HepG2 (cell line): ENCODE data around the gene EPN3. TPM values are rescaled to one million over a fixed set of nuclear protein-coding genes. Genes with fewer than 3 reads are reported as not detected.
A peak's percentile ranks its signal among the peaks of the same experiment; 100 is the strongest.

ENCODE experiments used
- AKAP8 ChIP-seq: sonication (generic); formaldehyde crosslinking; IDR thresholded peaks from 2 replicates; pipeline ENCODE4 v1.5.1; 2020; ENCODE audit warnings: mild to moderate bottlenecking, missing genetic modification reagents
- FOSL1 ChIP-seq: sonication (generic); formaldehyde crosslinking; IDR thresholded peaks from 2 replicates; pipeline ENCODE4 v1.9.0; 2021; ENCODE audit warnings: missing genetic modification reagents, borderline replicate concordance
- FOXO1 ChIP-seq: sonication (generic); formaldehyde crosslinking; IDR thresholded peaks from 2 replicates; pipeline ENCODE4 v1.4.0; 2020; ENCODE audit warnings: missing genetic modification reagents
- HIVEP1 ChIP-seq: sonication (generic); formaldehyde crosslinking; IDR thresholded peaks from 2 replicates; pipeline ENCODE4 v1.4.0; 2020; ENCODE audit warnings: mild to moderate bottlenecking, missing genetic modification reagents
- MATR3 ChIP-seq: sonication (generic); formaldehyde crosslinking; IDR thresholded peaks from 2 replicates; pipeline ENCODE4 v1.4.0; 2020; ENCODE audit warnings: missing genetic modification reagents
- NFE2 ChIP-seq: sonication (generic); formaldehyde crosslinking; IDR thresholded peaks from 2 replicates; pipeline ENCODE4 v1.4.0; 2020; ENCODE audit warnings: missing genetic modification reagents
- NR1H2 ChIP-seq: sonication (generic); formaldehyde crosslinking; IDR thresholded peaks from 2 replicates; pipeline ENCODE4 v1.8.1; 2022; ENCODE audit warnings: low read depth, missing genetic modification reagents, borderline replicate concordance
- ZBTB8A ChIP-seq: sonication (generic); formaldehyde crosslinking; IDR thresholded peaks from 2 replicates; pipeline ENCODE4 v1.4.0; 2020; ENCODE audit warnings: mild to moderate bottlenecking, low read depth, missing genetic modification reagents, borderline replicate concordance
- ZNF138 ChIP-seq: sonication (generic); formaldehyde crosslinking; IDR thresholded peaks from 2 replicates; pipeline ENCODE4 v1.5.0; 2020; ENCODE audit warnings: mild to moderate bottlenecking, low read depth, missing genetic modification reagents
- ZNF260 ChIP-seq: sonication (generic); formaldehyde crosslinking; IDR thresholded peaks from 2 replicates; pipeline ENCODE4 v1.4.0; 2020; ENCODE audit warnings: missing genetic modification reagents, low read depth, mild to moderate bottlenecking, borderline replicate concordance
- ZNF326 ChIP-seq: sonication (generic); formaldehyde crosslinking; IDR thresholded peaks from 2 replicates; pipeline ENCODE4 v1.4.0; 2020; ENCODE audit warnings: missing genetic modification reagents, borderline replicate concordance
- ZNF33A ChIP-seq: sonication (generic); formaldehyde crosslinking; IDR thresholded peaks from 2 replicates; pipeline ENCODE4 v1.5.1; 2020; ENCODE audit warnings: missing genetic modification reagents, mild to moderate bottlenecking, moderate library complexity, borderline replicate concordance
- ZNF713 ChIP-seq: sonication (generic); formaldehyde crosslinking; IDR thresholded peaks from 2 replicates; pipeline ENCODE4 v1.4.0; 2020; ENCODE audit warnings: mild to moderate bottlenecking, missing genetic modification reagents
- ZNF776 ChIP-seq: sonication (generic); formaldehyde crosslinking; IDR thresholded peaks from 2 replicates; pipeline ENCODE4 v1.4.0; 2020; ENCODE audit warnings: mild to moderate bottlenecking, missing genetic modification reagents
- polyA plus RNA-seq, 8 experiments: library from polyadenylated mRNA; depleted of rRNA in 3 of 8; stranded (reverse) in 7 of 8; unstranded in 1 of 8; fragments of >200 nt; fragmentation: Illumina TruSeq in 4 of 8; extraction: Trizol in 4 of 8; gene quantifications; 2 replicates each; pipeline versions ENCODE4 v1.2.1 to v1.2.3, GENCODE V29; 2011 to 2016; ENCODE audit warnings: low read depth in 4 of 8, missing spikeins in 1 of 8, mixed read lengths in 1 of 8; ENCODE audit not compliant: insufficient read depth in 1 of 8
- total RNA-seq, 5 experiments: library from RNA; depleted of rRNA; stranded (reverse); fragments of >200 nt; fragmentation: Illumina TruSeq; extraction: Trizol; gene quantifications; 2 replicates each; pipeline ENCODE4 v1.2.3, GENCODE V29; 2016; ENCODE audit warnings: low read depth in 1 of 5
- TF ChIP-seq, protein P1 (sequence below): sonication (generic); formaldehyde crosslinking; IDR thresholded peaks from 2 replicates; pipeline ENCODE4 v1.9.0; 2021; ENCODE audit warnings: missing genetic modification reagents, borderline replicate concordance
- TF ChIP-seq, protein P2 (sequence below): sonication (generic); formaldehyde crosslinking; IDR thresholded peaks from 2 replicates; pipeline ENCODE4 v1.4.0; 2020; ENCODE audit warnings: missing genetic modification reagents, borderline replicate concordance
- TF ChIP-seq, protein P3 (sequence below): sonication (generic); formaldehyde crosslinking; IDR thresholded peaks from 2 replicates; pipeline ENCODE4 v1.8.0; 2022; ENCODE audit warnings: low read depth, missing genetic modification reagents
- TF ChIP-seq, protein P4 (sequence below): sonication (generic); formaldehyde crosslinking; IDR thresholded peaks from 2 replicates; pipeline ENCODE4 v1.4.0; 2020; ENCODE audit warnings: missing genetic modification reagents
- TF ChIP-seq, protein P5 (sequence below): sonication (generic); formaldehyde crosslinking; IDR thresholded peaks from 2 replicates; pipeline ENCODE4 v1.5.1; 2020; ENCODE audit warnings: missing genetic modification reagents, mild to moderate bottlenecking, borderline replicate concordance

Gene EPN3
- total and polyA plus RNA-seq, 2 of the 13 experiments (the other 11 are each of a cell fraction or from before 2014, with no cell fraction given): 0.11 to 0.95 TPM

DNA sequence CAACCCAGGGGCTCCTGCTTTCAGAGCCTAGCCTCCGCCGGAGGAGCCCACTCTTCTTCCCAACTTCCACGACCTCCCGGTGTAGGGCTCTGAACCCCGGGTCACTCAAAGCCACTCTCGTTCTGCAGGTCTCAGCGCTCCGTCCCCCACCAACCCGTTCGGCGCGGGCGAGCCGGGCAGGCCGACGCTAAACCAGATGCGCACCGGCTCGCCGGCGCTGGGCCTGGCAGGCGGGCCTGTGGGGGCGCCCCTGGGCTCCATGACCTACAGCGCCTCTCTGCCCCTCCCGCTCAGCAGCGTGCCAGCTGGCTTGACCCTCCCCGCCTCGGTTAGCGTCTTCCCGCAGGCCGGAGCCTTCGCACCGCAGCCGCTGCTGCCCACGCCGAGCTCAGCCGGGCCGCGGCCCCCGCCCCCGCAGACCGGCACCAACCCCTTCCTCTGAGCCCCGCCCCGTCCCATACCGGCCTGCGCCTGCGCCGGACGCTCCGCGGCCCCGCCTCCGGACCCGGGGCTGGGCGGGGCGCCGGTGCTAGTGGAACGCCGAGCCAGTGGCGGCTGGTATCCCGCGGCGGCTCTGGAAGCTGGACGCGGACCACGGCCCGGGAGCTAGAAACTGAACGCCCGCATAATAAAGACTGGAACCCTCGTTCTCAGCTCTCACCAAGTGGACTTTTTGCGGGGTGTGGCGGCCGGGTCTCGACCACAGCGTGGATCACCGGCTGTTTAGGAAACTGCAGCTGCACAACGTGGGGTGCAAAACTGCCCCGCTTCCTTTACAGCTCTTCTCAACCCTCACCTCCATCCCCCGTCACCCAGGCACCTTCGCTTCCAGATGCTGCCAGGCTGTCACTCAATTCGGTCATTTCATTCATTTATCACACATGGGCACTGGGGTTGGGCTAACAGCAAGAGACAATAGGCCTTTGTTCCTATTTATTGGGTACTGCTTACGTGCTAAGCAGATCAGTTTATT, 9.5 kb downstream of the EPN3 start (continued):
- TF ChIP-seq, protein P1, sequence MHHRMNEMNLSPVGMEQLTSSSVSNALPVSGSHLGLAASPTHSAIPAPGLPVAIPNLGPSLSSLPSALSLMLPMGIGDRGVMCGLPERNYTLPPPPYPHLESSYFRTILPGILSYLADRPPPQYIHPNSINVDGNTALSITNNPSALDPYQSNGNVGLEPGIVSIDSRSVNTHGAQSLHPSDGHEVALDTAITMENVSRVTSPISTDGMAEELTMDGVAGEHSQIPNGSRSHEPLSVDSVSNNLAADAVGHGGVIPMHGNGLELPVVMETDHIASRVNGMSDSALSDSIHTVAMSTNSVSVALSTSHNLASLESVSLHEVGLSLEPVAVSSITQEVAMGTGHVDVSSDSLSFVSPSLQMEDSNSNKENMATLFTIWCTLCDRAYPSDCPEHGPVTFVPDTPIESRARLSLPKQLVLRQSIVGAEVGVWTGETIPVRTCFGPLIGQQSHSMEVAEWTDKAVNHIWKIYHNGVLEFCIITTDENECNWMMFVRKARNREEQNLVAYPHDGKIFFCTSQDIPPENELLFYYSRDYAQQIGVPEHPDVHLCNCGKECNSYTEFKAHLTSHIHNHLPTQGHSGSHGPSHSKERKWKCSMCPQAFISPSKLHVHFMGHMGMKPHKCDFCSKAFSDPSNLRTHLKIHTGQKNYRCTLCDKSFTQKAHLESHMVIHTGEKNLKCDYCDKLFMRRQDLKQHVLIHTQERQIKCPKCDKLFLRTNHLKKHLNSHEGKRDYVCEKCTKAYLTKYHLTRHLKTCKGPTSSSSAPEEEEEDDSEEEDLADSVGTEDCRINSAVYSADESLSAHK (CRISPR knock-in tag): no peak
- TF ChIP-seq ZNF326 (CRISPR knock-in tag) (0 out of 2 replicates have a peak, but pooled peaks have one; percentile 27), AKAP8 (CRISPR knock-in tag) (no peak), ZNF138 (CRISPR knock-in tag) (0 out of 2 replicates have a peak, but pooled peaks have one; percentile 85), ZBTB8A (CRISPR knock-in tag) (no peak; the same call in 1 of the 2 replicates), ZNF713 (CRISPR knock-in tag) (no peak), NR1H2 (CRISPR knock-in tag) (no peak), ZNF260 (CRISPR knock-in tag) (no peak), NFE2 (no peak), FOXO1 (CRISPR knock-in tag) (0 out of 2 replicates have a peak, but pooled peaks have one; percentile 52), ZNF776 (CRISPR knock-in tag) (peak; percentile 95), MATR3 (no peak), ZNF33A (CRISPR knock-in tag) (no peak), HIVEP1 (no peak), FOSL1 (CRISPR knock-in tag) (no peak)
- TF ChIP-seq, protein P2, sequence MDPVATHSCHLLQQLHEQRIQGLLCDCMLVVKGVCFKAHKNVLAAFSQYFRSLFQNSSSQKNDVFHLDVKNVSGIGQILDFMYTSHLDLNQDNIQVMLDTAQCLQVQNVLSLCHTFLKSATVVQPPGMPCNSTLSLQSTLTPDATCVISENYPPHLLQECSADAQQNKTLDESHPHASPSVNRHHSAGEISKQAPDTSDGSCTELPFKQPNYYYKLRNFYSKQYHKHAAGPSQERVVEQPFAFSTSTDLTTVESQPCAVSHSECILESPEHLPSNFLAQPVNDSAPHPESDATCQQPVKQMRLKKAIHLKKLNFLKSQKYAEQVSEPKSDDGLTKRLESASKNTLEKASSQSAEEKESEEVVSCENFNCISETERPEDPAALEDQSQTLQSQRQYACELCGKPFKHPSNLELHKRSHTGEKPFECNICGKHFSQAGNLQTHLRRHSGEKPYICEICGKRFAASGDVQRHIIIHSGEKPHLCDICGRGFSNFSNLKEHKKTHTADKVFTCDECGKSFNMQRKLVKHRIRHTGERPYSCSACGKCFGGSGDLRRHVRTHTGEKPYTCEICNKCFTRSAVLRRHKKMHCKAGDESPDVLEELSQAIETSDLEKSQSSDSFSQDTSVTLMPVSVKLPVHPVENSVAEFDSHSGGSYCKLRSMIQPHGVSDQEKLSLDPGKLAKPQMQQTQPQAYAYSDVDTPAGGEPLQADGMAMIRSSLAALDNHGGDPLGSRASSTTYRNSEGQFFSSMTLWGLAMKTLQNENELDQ (CRISPR knock-in tag): no peak
- TF ChIP-seq, protein P3, sequence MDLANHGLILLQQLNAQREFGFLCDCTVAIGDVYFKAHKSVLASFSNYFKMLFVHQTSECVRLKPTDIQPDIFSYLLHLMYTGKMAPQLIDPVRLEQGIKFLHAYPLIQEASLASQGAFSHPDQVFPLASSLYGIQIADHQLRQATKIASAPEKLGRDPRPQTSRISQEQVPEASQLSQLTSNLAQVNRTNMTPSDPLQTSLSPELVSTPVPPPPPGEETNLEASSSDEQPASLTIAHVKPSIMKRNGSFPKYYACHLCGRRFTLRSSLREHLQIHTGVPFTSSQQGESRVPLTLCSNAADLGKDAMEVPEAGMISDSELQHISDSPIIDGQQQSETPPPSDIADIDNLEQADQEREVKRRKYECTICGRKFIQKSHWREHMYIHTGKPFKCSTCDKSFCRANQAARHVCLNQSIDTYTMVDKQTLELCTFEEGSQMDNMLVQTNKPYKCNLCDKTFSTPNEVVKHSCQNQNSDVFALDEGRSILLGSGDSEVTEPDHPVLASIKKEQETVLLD (CRISPR knock-in tag): peak; percentile 86
- TF ChIP-seq, protein P4, sequence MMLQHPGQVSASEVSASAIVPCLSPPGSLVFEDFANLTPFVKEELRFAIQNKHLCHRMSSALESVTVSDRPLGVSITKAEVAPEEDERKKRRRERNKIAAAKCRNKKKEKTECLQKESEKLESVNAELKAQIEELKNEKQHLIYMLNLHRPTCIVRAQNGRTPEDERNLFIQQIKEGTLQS: peak; percentile 19; the same call in 1 of the 2 replicates
- TF ChIP-seq, protein P5, sequence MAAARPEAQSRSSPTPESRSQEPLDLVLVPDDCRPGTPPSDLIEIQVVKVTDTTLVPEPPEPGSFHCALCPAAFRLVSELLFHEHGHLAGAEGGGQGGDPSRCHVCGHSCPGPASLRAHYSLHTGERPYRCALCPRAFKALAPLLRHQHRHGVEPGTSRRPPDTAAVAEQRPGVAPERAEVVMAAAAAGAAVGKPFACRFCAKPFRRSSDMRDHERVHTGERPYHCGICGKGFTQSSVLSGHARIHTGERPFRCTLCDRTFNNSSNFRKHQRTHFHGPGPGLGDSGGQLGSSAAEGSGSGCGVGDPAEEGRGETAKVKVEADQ (CRISPR knock-in tag): peak; percentile 65
